Cardiac septum (tissue), 1 donor: ENCODE measurements around the gene TNRC6C. TPM values are rescaled to one million over a fixed set of nuclear protein-coding genes. Genes with fewer than 3 reads are reported as not detected.
"Not testable (repeated sequence)": the region's sequence is repeated elsewhere in the genome, so short reads cannot be mapped to it uniquely, and the experiment has no call there.

Source experiments
- DNase-seq: peaks from one replicate; pipeline ENCODE4 v3.0.0-alpha.2; 2020; ENCODE audit warnings: low spot score
- intact Hi-C: fragments of 100-400 bp; cut with DNase I; formaldehyde crosslinking; loops from one replicate; pipeline ENCODE4 v1.14.0; 2022
- total RNA-seq: library from RNA; stranded (reverse); fragmentation: NEBNext Ultra II Directional; extraction: Animal tissue kit (Norgen Biotek cat#: 25700); gene quantifications from one replicate; pipeline ENCODE4 v1.2.1, GENCODE V29; 2021
- donor health status: DM: no; HTN: no; CAD: no.

The TNRC6C gene
- total RNA-seq, 1 donor from 2014 or later = 17.8 TPM

GRCh38 chr17:78057113-78057740 is 98.7 kb downstream of the TNRC6C start:
- intact Hi-C loops = no loop called here
- no peak for DNase-seq

DNA sequence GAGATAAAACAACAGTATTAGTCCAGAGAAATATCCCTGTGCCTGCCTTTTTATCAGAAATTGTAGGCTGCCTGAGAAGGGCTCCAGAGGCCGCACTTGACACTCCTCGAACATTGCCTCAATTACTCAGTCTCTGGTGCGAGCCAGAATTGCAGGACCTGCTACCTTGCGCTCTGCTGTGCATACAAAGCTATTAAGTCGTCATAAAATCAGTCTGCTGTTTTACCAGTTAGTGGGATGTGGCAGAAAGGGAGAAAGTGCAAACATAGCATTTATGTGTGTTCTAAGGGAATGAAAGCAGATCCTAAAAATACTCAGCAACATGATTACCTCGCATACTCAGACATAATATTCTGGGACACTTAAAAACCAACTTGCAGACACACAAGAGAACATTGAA is 99.5 kb downstream of the TNRC6C start:
- no peak for DNase-seq
- intact Hi-C loops = no loop called here

DNA sequence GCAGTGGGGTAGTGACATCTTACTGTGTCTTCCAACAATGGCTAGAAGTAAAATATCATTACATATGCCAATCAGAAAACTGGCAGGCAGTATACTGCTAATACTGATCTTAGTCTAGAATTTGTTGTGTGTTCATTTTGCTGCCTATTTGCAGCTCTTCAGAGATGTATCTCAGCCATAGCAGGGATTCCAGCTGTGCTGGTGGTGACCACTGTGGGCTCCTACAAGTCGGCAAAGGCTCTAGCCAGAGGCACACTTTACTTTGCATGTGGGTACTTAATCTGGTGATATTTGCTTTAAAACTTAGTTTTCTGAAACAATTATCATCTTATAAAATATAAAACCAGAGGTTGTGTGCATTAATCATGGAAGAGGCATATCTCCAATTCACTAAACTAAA is 100.1 kb downstream of the TNRC6C start:
- DNase-seq = no peak
- intact Hi-C loops = no loop called here

- no peak for DNase-seq
- intact Hi-C loops = no loop called here
Observed at GRCh38 chr17:78062596-78062995, 104.1 kb downstream of the TNRC6C start.

- intact Hi-C loops = no loop called here
Observed at GRCh38 chr17:78063489-78063888, 105.0 kb downstream of the TNRC6C start.

DNA sequence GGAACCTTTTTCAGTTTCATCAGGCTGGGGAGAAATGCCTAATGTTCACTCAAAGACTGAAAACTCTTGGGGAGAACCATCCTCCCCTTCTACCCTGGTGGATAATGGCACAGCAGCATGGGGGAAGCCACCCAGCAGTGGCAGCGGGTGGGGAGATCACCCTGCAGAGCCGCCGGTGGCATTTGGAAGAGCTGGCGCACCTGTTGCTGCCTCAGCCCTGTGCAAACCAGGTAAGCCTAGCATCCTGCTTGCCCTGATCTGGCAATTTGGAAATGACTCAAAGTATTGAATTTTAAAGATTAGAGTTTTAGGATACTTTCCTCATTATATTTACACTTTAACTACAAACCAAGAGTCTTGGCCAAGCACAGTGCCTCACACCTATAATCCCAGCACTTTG is 106.2 kb downstream of the TNRC6C start:
- DNase-seq = no peak
- intact Hi-C loops = no loop called here

More at GRCh38 chr17:78063489-78063888, 105.0 kb downstream of the TNRC6C start:
- DNase-seq = no peak

DNA sequence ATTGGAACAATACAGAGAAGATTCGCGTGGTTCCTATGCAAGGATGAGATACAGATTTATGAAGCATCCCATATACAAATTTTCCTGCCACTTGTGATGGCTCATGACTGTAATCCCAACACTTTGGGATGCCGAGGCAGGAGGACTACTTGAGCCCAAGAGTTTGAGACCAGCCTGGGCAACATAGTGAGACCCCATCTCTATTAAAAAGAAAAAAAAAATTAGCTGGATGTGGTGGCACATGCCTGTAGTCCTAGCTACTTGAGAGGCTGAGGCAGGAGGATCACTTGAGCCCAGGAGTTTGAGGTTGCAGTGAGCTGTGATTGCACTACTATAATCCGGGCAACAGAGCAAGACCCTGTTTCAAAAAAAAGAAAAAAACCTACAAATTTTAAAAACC is 108.5 kb downstream of the TNRC6C start:
- intact Hi-C loops, DNase-seq: not testable (repeated sequence)

GRCh38 chr17:78069695-78070094 is 111.2 kb downstream of the TNRC6C start:
- intact Hi-C loops = no loop called here

GRCh38 chr17:78072961-78073360 is 114.5 kb downstream of the TNRC6C start:
- intact Hi-C loops = no loop called here
- no peak for DNase-seq

More at GRCh38 chr17:78069695-78070094, 111.2 kb downstream of the TNRC6C start:
- no peak for DNase-seq

DNA sequence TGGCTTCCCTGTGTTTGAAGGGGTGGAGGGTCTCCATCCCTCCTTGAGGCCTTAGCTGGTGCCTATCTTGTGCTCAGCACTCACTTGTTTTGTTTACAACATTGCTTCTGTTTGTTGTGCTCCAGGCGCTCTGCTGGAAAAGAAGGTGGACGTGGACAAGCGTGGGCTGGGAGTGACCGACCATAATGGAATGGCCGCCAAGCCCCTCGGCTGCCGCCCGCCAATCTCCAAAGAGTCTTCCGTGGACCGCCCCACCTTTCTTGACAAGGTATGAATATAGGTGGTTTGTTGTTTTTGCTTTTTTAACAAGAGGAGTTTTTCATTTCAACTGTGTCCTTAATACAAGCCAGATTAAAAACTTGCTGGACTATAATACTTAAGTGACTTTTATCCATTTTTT is 116.5 kb downstream of the TNRC6C start:
- DNase-seq = no peak
- intact Hi-C loops = loop anchor here (5.0 kb wide), 1 partner anchor 38 kb away; no protein-coding TSS in a partner anchor

GRCh38 chr17:78075545-78075944 is 117.0 kb downstream of the TNRC6C start:
- DNase-seq = no peak
- intact Hi-C loops = loop anchor here (5.0 kb wide), 1 partner anchor 38 kb away; no protein-coding TSS in a partner anchor

- DNase-seq = no peak
- intact Hi-C loops = loop anchor here (5.0 kb wide), 1 partner anchor 42 kb away; no protein-coding TSS in a partner anchor
Observed at GRCh38 chr17:78079253-78079652, 120.8 kb downstream of the TNRC6C start.

GRCh38 chr17:78081551-78081950 is 123.0 kb downstream of the TNRC6C start:
- no peak for DNase-seq
- intact Hi-C loops = no loop called here

DNA sequence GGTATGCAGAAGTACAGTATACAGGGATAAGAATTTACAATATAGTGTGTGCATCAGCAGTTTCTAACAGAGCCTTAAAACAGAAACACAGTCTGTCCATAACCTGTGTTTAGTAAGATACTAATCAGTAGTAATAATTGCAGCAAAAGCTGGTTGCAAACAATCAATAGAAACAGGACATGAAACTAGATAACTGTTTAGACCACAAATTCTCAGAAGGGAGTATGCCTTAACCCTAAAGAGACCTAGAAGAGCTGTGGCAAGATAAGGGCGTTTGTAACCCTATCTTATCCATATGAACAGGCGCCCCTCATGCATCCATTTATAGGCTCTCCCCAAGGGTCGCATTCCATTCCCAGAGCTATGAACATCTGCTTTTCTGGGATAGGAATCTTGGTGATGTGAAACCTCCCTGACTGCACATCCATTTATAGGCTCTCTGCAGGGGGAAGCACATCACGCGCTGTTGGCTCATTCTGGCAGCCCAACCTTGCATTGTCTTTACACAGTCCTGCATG is 123.9 kb downstream of the TNRC6C start:
- intact Hi-C loops, DNase-seq: not testable (repeated sequence)

- no peak for DNase-seq
- intact Hi-C loops = no loop called here
Observed at GRCh38 chr17:78082988-78083387, 124.5 kb downstream of the TNRC6C start.

GRCh38 chr17:78086740-78087139 is 128.2 kb downstream of the TNRC6C start:
- DNase-seq = no peak
- intact Hi-C loops = loop anchor here (5.0 kb wide), 1 partner anchor 64 kb away; no protein-coding TSS in a partner anchor

DNA sequence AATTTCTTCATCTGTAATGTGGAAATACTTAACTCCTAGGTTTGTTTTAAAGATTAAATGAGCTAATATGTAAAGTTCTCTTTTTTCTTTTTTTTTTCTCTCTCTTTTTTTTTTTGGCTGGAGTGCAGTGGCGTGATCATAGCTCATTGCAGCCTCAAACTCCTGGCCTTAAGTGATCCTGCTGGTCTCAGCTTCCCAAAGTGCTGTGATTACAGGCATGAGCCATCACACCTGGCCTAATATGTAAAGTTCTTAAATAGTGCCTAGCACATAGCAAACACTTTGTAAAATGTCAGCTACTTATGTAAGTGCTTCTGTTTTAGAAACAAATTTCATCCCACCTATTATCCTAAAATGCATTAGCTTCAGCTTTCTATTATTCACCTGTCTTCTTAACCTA is 130.0 kb downstream of the TNRC6C start:
- DNase-seq = no peak
- intact Hi-C loops = loop anchor here (5.0 kb wide), 1 partner anchor 66 kb away; no protein-coding TSS in a partner anchor

GRCh38 chr17:78089576-78090281 is 131.2 kb downstream of the TNRC6C start:
- intact Hi-C loops = loop anchor here (5.0 kb wide), 1 partner anchor 67 kb away; no protein-coding TSS in a partner anchor
- no peak for DNase-seq

DNA sequence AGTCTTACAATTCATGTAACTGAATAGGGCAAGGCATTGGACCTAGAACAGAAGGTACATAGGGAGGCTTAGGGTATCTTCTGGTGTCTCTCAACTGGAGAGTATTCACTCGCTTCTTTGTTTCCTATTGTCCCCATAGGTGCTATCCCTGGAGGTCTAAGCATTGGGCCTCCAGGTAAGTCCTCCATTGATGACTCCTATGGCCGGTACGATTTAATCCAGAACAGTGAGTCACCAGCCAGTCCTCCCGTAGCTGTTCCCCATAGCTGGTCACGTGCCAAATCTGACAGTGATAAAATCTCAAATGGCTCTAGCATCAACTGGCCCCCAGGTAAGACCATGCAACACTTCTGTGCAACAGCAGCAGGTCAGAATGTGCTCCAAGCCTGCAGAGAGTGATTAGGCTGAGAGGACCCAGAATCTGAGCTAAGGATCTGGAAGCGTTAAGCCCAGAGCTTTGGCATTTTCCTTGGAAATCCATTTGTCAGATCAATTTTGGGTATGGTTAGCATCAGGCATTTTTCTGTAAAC is 134.4 kb downstream of the TNRC6C start:
- no peak for DNase-seq
- intact Hi-C loops = no loop called here

DNA sequence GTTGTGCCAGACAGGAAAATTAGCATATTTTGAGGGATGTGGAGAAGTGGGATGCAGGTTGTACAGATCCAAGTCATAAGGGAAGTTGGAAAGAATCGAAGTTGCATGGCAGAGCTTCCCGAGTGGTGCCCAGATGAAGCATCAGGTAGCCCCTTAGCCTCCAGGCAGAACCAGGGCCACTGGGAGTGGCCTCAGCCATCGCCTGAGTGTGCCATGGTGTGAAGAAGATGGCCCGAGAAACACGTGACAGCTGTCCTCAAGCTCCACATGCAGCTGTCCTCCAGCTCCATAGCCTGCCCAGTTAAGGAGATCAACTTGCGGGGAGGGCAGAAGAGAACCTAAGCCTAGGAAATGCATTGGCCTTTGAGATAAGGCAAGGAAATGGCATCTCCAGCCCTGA is 136.5 kb downstream of the TNRC6C start:
- intact Hi-C loops = no loop called here
- no peak for DNase-seq
